GM12864 (cell line): Measurements from ENCODE around the gene MGAT5B.

Experiments
- DNase-seq: peaks from one replicate; pipeline ENCODE4 v3.0.0-alpha.2; 2011; ENCODE audit warnings: low read depth
- H3K4me3 ChIP-seq: 2 replicates; pipeline ENCODE4 v1.5.1; 2011; ENCODE audit warnings: mild to moderate bottlenecking, low read depth, low read length, control low read depth
- TF ChIP-seq, protein P1 (sequence below): IDR thresholded peaks from 2 replicates; pipeline ENCODE4 v1.5.1; 2011; ENCODE audit warnings: low read depth, mild to moderate bottlenecking, moderate library complexity, low read length, control low read depth, inconsistent platforms; ENCODE audit errors: missing control alignments

Gene MGAT5B

DNA sequence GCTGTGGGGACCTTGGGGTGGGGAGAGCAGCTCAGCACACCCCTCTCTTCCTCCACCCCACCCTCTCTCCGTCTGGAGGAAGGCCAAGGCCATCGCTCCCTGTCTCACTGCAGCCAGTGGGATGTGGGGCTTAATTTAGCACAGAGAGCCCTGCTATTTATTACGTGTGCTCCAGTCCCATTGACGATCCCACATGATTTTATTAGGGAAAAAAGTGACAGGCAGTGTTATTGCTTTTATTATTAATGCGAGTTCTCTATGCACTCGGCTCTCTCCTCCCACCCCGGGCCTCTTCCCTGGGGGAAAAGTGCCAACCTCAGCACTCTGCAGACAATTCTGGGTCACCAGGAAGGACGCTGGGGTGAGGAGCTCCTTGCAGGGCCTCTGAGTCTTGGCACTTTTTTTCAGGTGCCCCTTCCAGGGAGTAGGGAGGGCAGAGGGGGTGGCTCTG, 57.3 kb downstream of the MGAT5B start:
- TF ChIP-seq, protein P1, sequence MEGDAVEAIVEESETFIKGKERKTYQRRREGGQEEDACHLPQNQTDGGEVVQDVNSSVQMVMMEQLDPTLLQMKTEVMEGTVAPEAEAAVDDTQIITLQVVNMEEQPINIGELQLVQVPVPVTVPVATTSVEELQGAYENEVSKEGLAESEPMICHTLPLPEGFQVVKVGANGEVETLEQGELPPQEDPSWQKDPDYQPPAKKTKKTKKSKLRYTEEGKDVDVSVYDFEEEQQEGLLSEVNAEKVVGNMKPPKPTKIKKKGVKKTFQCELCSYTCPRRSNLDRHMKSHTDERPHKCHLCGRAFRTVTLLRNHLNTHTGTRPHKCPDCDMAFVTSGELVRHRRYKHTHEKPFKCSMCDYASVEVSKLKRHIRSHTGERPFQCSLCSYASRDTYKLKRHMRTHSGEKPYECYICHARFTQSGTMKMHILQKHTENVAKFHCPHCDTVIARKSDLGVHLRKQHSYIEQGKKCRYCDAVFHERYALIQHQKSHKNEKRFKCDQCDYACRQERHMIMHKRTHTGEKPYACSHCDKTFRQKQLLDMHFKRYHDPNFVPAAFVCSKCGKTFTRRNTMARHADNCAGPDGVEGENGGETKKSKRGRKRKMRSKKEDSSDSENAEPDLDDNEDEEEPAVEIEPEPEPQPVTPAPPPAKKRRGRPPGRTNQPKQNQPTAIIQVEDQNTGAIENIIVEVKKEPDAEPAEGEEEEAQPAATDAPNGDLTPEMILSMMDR, result no peak
- H3K4me3 ChIP-seq, result no peak overlapping the region
- DNase-seq, result no peak

DNA sequence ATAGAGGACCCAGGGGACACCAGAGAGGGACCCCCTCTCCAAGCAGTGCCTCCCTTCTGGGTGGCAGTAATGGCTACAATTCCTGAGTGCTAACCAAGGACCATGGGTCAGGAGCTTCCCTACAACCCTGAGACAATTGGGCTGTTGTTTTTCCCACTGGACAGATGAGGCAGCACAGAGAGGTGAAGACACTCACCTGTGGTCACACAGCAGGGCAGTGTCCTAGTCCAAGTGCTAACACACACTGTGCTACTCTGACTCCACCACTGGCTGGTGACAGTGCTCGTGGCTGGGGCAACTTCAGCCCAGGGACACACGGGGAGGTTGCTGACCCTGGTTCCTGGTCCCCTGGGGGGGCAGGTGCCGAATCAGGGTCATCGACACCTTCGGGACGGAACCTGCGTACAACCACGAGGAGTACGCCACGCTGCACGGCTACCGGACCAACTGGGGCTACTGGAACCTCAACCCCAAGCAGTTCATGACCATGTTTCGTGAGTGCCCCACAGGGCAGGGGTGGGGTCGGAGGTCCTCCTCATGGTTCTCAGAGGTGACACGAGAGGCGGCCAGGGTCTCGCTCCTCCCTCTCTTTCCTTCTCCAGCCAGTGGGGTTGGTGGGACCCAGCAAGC, 58.1 kb downstream of the MGAT5B start:
- no peak overlapping the region for H3K4me3 ChIP-seq
- no peak for DNase-seq
- TF ChIP-seq, protein P1, result no peak

DNA sequence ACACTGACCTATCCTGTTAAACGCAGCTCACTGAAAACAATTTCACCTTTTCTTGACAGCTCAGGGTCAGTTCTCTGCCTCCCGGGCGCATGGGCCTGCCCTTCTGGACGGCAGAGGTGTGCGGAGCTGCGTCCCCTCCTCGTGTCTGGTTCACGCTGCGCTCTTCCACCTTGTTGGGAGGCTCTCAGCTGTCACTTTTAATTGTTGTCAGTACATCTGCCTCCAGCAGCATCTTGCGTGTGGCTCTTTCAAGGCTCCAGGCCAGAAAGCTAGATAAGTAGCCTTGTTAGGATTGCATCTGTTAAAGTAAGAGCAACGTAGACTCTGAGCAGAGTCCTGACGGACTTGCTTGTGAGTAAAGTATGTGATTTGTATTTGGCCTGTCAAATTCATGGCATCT, 59.4 kb downstream of the MGAT5B start:
- TF ChIP-seq, protein P1, result no peak
- H3K4me3 ChIP-seq, result no peak overlapping the region
- no peak for DNase-seq

DNA sequence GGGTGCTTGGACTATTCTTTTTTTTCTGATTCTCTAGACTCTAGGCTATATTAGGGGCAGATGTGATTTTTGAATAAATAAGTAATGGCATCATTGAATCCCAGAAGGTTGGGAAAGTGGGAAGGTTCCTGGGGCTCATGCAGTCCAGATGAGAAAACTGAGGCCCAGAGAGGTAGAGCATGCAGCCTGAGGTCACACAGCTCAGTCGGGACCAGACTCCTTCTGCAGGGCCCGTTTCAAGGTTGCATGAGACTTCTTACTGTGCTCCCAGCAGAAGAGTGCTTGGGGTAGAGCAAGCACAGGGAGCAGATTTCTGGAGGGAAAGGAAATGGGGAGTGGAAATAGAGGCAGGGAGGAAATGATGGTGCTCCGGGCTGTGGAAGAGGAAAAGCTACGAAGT, 59.8 kb downstream of the MGAT5B start:
- H3K4me3 ChIP-seq, result no peak overlapping the region
- DNase-seq, result no peak
- TF ChIP-seq, protein P1, result no peak

DNA sequence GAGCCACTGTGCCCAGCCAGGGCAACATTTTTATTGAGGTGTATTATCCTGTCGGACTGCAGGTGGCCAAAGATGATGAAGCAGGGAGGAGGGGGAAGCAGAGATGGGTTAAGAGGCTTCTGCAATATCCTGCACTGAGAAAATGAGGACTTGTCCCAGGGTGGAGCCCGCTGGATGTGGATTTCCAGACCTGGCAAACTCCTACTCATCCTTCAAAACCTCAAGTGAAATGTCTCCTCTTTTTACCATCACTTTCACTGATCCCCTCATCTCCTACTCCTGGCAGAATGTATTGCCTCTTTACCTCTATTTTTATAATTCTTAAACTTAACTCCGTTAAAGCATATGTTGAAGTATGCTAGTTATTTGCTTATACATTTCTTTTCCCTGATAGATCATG, 60.9 kb downstream of the MGAT5B start:
- TF ChIP-seq, protein P1, result no peak
- DNase-seq, result no peak
- no peak overlapping the region for H3K4me3 ChIP-seq

DNA sequence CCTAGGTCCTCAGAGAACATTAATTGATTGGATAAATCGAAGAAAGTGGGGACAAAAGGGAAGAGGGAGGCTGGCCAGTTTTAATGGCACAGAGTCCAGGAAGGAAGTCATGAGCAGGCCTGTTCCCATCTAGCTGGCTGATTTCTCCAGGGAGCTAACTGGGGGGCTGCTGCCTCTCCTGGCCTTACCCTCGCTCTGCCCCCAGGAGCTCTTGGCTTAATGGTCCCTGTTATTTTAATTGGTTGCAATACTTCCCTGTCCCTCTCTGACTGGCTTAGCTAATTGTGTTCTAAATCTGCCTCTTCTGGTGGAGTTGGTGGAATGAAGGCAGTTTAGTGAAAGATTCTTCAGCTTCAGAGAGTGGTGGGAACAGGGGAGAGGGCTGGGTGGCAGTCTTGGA, 61.4 kb downstream of the MGAT5B start:
- TF ChIP-seq, protein P1, result no peak
- DNase-seq, result no peak
- H3K4me3 ChIP-seq, result no peak overlapping the region

DNA sequence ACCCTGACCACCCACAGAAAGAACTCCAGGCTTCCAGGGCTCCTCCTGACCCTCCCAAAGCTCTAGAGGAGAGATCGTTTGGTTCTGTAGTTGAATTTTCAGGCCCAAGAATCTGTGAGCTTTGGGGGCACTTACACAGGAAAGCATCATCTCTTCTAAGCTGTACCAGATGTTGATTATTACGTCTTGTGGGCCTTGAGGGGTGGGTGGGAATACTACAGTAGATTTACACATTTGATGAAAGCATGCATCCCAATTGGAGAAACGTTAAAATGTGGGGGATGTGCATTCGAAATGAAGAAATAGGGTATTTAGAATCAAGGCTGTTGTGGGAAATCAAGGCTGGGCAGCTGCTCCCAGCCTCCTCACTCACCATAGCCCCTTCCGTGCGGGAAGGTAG, 61.9 kb downstream of the MGAT5B start:
- no peak for DNase-seq
- TF ChIP-seq, protein P1, result no peak
- no peak overlapping the region for H3K4me3 ChIP-seq
